GM12864 (cell line): ENCODE data around the gene CYP26C1.

ENCODE experiments used
- DNase-seq: peaks from one replicate; pipeline ENCODE4 v3.0.0-alpha.2; 2011; ENCODE audit warnings: low read depth
- H3K4me3 ChIP-seq: 2 replicates; pipeline ENCODE4 v1.5.1; 2011; ENCODE audit warnings: mild to moderate bottlenecking, low read depth, low read length, control low read depth
- TF ChIP-seq, protein P1 (sequence below): IDR thresholded peaks from 2 replicates; pipeline ENCODE4 v1.5.1; 2011; ENCODE audit warnings: low read depth, mild to moderate bottlenecking, moderate library complexity, low read length, control low read depth, inconsistent platforms; ENCODE audit errors: missing control alignments

CYP26C1 gene

DNA sequence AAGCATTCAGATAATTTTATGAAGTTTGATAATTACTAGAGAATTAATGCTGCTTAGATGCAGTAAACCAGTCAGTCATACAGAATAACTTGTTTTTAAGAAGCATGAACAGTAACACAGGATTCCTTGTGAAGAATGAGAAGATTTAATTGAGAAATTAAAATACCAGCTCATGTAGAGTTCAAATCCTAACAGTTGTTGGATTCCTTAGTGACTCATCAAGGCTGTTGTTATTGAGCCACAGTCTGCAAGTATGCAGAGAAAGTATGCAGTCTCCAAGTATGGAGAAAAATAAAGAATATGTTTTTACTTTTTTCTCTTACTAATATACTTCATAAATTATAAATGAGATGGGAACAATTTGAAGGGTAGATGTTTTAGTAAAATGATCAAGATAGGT is 30.2 kb upstream of the CYP26C1 start:
- TF ChIP-seq, protein P1, sequence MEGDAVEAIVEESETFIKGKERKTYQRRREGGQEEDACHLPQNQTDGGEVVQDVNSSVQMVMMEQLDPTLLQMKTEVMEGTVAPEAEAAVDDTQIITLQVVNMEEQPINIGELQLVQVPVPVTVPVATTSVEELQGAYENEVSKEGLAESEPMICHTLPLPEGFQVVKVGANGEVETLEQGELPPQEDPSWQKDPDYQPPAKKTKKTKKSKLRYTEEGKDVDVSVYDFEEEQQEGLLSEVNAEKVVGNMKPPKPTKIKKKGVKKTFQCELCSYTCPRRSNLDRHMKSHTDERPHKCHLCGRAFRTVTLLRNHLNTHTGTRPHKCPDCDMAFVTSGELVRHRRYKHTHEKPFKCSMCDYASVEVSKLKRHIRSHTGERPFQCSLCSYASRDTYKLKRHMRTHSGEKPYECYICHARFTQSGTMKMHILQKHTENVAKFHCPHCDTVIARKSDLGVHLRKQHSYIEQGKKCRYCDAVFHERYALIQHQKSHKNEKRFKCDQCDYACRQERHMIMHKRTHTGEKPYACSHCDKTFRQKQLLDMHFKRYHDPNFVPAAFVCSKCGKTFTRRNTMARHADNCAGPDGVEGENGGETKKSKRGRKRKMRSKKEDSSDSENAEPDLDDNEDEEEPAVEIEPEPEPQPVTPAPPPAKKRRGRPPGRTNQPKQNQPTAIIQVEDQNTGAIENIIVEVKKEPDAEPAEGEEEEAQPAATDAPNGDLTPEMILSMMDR = no peak
- no peak for DNase-seq
- no peak overlapping the region for H3K4me3 ChIP-seq

DNA sequence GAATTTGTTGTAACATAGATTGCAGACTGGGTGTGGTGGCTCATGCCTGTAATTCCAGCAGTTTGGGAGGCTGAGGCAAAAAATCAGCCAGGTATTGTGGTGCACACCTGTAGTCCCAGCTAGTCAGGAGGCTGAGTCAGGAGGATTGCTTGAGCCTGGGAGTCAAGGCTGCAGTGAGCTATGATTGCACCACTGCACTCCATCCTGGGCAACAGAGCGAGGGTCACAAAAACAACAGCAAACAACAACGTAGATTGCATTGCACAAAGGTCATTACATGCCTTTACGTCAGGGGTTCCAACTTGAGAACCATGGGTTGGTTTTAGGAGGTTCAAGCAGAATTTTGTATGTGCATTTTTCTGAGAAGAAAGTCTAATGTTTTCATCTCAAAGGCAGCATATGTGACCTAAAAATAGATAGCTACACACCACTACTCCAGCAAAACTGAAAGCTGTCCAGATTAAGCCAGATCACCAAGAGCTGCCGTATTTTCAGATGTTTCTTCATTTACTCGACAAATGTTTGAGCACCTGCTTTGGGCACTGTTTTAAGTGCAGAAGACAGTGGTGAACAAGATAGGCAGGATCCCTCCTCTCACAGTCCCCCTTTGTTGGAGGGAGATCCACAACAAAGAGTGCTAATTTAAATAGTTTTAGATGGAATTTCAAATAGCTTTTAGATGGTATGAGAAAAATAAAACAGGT is 28.3 kb upstream of the CYP26C1 start:
- TF ChIP-seq, protein P1 = no peak
- H3K4me3 ChIP-seq = no peak overlapping the region
- DNase-seq = no peak

DNA sequence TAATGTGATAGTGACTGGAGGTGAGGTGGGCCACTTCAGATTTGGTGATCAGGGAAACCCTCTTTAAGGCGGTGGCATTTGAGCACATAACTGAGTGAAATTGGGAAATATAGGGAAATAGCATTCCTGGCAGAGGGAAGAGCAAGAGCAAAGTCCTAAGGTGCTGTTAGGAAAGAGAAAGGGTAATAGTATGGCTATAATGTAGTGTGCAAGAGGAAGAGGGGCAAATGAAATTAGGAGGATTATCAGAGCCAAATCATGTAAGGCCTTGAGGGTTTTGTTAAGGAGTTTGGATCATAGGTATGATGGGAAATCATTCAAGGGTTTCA is 27.8 kb upstream of the CYP26C1 start:
- TF ChIP-seq, protein P1 = no peak
- no peak overlapping the region for H3K4me3 ChIP-seq
- DNase-seq = no peak

DNA sequence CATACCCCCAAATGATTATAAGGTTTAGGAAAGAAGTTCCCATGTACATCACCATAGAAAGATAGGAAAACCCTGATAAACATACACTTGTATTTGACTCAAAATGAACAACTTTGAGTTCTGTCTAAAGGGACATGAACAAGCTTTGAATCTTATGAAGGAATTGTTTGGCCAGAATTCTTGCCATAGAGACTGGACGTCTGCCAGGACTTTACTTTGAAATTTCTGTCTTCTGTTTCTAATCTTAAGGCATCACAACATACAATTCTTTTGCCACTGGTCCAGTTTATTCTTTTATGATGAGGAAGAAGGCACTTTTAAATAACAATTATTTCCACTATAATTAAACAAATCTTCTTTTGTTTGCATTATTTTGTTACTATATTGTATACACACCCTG is 26.2 kb upstream of the CYP26C1 start:
- no peak overlapping the region for H3K4me3 ChIP-seq
- TF ChIP-seq, protein P1 = no peak
- no peak for DNase-seq

DNA sequence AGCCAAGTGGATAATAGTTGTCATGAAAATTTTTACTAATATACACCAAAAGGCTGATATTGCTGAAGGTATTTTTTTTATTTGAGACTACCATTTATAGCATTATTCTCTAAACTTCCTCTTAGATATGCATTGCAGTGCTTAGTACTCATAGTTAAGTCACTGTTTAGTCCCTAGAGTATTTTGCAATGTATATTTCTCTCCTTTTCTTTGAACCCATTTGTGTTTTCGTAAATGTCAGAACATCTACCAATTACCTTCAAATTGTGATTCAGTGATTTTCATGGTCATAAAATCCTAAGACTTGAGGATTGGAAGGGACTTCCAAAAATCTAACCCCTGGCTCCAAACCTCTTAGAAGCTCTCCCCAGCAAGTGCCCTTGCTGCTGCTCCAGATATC is 21.5 kb upstream of the CYP26C1 start:
- no peak for DNase-seq
- TF ChIP-seq, protein P1 = no peak
- no peak overlapping the region for H3K4me3 ChIP-seq

DNA sequence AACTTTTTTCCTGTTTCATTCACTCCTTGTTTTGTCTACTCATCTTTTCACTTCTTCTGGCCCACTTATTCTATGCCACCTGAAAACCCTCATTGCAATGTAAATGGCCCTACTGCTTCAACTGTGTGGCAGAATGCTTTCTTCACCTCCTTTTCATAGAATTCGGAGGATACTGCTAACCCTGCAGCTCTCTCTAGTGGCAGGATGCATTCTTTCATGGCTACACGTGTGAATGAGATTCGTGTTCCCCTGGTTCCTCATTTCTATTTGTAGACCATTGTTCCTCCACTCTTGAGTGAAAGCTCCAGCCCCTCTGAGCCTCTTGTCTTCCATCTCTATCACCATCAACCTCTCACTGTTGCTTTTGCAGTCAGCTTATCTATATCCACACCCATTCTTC is 20.9 kb upstream of the CYP26C1 start:
- TF ChIP-seq, protein P1 = peak; percentile 57
- DNase-seq = peak; percentile 3
- no peak overlapping the region for H3K4me3 ChIP-seq

DNA sequence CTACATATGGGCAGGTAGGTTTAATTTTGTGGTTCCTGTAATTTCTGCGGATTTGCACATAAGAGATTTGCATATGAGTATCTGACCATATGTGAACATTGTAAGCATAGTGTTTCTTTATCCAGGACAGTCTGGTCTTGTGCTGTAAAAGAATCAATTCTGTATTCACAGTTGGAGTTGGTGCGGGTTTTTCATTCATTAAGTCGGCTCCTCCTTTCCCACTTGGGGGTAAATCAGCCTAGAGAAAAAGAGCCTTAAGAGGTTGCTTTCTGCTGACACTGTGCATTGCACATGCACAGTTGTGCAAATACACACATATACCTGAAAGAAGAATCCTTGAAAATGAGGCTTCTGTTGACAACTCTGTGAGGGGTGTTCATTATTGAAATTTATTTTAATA is 6.1 kb upstream of the CYP26C1 start:
- no peak overlapping the region for H3K4me3 ChIP-seq
- TF ChIP-seq, protein P1 = no peak
- no peak for DNase-seq
